Measurements from ENCODE around the gene VRK2.

VRK2 gene

GRCh38 chr2:58046585-58047372, at the start of gene VRK2:
Gene VRK2 (plus strand): TSS chr2:58046806. CDS start chr2:58048832, 2,026 bp downstream.
- peak; percentile 73 for DNase-seq (ENCODE audit: low read depth)

DNA sequence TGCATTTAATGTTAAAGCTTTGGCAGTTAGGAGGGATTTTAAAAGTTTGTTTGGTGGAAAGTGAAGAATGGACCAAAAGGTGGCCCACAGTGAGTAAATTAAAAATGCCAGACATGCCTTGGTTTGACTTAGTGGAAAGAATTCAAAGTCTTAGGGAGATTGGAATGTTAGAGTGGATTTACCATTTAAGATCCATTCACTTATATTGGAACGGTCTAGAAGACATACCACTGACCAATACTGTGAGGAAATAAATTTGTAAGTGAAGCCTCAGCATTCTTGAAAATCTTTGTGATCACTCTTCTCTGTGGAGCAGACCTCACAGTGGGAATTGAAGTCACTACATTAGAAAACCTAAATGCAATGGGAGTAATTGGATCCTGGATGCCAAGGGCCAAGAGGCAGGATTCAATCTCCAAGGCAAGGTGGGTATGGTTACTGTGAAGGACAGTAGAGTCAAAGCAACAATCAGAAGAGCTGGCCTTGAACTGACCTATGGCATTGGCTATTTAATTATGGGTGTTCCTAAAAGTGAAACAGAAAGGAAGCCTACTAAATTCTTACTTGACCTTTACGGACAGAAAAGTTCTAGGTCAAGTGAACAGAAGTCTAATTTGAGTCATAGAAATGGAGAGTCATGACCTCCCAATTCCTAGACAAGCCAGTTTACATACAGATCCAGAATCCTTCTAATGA, 40.2 kb upstream of the VRK2 start:
- DNase-seq (ENCODE audit: low read depth) = no peak

GRCh38 chr2:58006952-58007284, 39.7 kb upstream of the VRK2 start:
- DNase-seq (ENCODE audit: low read depth) = no peak

DNA sequence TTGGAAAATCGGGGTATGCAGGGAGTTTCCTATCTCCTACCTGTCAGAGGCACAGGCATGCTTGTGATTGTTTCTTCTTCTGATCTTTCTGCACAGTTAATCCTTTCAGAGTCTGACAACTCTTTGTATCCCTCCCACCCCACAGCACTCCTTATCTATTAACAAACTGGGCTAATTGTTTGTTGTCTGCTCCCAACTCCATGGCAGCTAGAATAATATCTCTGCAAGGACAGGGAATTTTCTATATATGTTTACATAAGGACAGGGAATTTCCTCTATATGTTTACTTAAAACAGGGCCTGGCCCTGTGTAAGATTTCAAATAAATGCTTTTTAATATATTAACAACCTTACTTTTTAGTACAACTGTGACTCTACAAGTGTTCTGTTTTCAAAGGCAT, 36.0 kb upstream of the VRK2 start:
- no peak for DNase-seq (ENCODE audit: low read depth)

DNA sequence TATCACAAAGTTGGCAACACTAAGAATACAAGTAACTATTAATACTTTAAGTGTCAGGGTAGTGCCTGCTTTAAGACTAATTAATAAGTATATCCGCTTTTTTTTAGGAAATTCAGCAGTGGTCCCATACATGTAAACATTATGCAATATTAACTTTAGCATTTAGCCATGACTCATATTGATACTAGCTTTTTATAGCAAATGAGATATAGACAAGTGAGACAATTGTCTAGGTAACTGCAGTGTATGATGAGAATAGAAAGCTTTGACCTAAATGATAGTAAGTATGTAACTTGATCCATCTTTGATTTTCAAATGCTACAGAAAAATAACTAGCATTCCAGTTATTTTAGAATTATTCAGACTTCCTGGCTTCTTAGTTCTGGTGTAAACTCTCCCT, 27.4 kb upstream of the VRK2 start:
- DNase-seq (ENCODE audit: low read depth) = no peak

GRCh38 chr2:58025150-58025933, 21.3 kb upstream of the VRK2 start:
- DNase-seq (ENCODE audit: low read depth) = no peak

DNA sequence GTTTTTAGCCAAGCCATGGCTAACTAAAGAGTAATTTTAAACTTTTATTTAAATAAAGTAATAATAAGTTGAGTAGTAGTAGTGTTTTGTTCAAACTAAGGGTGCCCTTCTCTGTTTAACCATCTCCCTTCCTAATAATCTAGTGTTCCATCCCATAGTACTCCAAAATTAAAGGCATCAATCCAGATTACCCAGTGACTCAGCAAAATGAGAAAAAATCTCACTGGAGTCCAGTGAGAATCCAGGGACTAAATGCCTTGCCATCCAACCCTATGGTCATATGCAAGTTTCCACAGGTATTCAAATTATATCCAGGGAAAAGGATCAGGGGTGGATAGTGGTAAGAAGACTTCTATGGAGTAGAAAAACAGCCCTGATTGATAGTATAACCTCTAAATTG, 19.6 kb upstream of the VRK2 start:
- DNase-seq (ENCODE audit: low read depth) = no peak

- DNase-seq (ENCODE audit: low read depth) = no peak
Observed at GRCh38 chr2:58030771-58031170, 15.8 kb upstream of the VRK2 start.

DNA sequence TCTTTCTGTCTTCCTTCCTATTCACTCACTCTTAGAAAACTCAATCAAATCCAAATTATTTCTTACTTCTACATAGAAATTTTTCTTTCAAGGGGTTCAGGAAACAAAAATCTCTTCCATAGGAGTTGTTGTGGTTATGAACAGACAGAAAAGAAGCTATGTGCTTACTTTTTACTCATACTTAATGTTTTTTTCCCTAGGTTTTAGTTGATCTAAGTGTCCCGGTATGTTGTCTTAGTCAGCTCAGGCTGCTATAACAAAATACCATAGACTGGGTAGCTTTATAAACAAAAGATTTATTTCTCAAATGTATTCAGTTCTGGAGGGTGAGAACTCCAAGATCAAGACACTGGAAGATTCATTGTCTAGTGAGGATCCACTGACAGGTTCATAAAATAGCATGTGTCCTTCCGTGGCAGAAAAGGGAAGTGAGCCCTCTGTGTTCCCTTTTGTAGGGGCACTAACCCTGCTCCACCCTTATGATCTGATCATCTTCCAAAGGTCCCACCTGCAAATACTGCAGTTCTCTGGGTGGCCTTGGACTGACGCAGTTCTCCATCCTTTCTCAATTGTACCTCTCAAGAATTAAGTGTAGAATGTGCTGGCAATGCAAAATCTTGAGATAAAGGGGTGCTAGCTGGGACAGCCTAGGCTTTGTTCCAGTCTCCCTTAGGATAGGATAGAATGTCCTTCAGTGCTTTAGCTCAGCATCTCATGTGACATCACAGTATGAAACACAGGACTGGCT, 14.4 kb upstream of the VRK2 start:
- no peak for DNase-seq (ENCODE audit: low read depth)

DNA sequence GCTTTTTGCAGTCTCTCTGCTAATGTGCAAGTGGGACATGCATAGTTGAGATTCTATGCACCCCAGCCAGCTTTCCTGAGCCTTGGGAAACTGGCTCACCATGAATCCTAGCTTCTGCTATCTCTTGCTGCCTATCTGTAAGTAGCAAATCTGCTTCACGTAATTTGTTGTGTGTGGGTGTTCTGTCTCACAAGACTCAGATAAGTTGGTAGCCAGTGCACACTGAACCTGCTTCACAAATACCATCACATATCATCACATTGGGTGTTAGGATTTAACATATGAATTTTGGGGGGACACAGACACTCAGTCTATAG, 13.9 kb upstream of the VRK2 start:
- DNase-seq (ENCODE audit: low read depth) = no peak

DNA sequence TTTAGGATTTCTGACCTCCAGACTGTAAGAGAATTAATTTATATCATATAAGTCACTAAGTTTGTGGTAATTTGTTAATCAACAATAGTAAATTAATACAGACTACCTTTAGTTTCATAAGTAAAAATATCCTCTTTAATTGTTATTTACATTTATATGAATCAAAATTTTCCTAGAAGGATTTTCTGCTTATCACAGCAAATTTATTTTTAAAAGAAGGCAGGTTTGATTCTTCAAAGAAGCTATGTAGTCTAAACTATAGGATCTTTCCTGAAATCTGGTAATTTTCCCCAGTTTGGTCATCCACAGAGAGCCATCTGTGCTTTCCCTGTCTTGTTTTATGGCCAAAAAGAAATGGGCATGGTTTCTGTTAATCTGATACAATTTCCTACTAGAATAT, 13.1 kb upstream of the VRK2 start:
- DNase-seq (ENCODE audit: low read depth) = no peak

- no peak for DNase-seq (ENCODE audit: low read depth)
Observed at GRCh38 chr2:58035352-58035751, 11.3 kb upstream of the VRK2 start.

GRCh38 chr2:58039170-58039611, 7.4 kb upstream of the VRK2 start:
- peak; percentile 50 for DNase-seq (ENCODE audit: low read depth)

GRCh38 chr2:58042486-58042970, 4.1 kb upstream of the VRK2 start:
- peak; percentile 46 for DNase-seq (ENCODE audit: low read depth)

GRCh38 chr2:58044145-58044544, 2.5 kb upstream of the VRK2 start:
- no peak for DNase-seq (ENCODE audit: low read depth)

DNA sequence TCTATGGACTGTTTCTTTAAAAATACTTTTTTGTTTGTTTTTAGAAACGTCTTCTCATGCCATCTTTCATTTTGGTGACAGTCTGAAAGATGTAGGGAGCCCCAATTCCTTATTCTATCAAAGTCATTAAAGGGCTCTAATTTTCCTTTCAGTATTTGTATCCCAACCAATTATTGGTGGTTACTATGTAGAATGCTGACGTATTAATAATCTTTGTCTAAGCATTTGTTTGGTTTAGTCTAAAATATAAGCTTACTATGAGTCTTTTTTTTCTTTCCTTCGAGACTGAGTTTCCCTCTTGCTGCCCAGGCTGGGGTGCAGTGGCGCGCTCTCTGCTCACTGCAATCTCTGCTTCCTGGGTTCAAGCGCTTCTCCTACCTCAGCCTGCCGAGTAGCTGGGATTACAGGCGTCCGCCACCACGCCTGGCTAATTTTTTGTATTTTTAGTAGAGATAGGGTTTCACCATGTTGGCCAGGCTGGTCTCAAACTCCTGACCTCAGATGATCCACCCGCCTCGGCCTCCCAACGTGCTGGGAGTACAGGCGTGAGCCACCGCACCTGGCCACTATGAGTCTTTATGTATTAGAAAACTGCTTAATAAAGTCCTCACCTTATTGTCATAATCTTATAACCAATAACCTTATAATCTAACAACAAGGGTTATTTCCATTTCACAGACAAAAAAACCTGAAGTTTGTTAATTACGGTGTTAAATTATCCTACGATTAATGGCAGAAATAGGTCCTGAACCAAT, 849 bp upstream of the VRK2 start:
- DNase-seq (ENCODE audit: low read depth) = no peak

GRCh38 chr2:58046335-58046584, 346 bp upstream of the VRK2 start:
- DNase-seq (ENCODE audit: low read depth) = no peak

DNA sequence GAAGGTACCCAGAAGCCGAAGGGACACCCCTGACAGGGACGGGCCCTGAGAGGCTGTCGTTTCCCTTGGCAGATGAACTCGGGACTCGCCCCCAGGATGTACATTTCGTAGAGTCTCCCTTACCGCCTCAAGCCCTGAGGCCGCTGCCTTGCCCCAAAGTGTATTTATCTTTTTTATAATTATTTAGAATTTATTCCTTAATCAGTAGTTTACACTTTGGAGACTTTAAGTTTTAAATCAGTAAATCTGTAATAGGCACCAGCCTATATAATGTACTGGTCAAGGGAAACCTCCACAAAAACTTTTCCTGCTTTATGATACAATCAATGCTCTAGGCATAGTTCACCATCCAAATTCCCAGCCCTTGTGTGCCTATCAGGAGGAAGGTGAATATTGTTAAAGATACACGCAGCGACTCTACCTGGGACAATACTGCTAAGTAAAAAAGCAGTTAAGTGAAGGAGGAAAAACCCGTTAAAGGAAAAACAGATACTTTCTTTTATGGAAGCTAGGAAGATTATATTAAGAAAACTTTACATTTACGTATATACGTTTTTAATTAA, 848 bp downstream of the VRK2 start:
- DNase-seq (ENCODE audit: low read depth) = no peak

DNA sequence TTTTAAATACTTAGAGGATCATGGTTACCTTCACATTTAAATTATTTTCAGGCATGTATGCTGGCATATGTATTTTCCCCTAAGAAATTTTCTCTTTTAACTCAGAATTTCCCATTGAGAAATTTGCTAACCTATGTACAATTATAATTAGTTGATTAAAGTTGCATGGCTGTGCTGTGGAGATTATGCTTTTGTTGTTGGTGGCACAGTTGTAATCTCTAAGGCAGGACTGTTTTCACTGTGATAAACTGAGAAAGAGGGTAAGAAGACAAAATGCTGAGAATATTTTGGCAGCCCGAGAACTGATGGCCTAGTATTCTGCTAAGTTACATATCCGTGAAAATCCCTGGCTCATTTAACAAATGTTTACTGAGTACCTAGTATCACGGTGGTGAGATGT, 1.4 kb downstream of the VRK2 start:
- DNase-seq (ENCODE audit: low read depth) = no peak

DNA sequence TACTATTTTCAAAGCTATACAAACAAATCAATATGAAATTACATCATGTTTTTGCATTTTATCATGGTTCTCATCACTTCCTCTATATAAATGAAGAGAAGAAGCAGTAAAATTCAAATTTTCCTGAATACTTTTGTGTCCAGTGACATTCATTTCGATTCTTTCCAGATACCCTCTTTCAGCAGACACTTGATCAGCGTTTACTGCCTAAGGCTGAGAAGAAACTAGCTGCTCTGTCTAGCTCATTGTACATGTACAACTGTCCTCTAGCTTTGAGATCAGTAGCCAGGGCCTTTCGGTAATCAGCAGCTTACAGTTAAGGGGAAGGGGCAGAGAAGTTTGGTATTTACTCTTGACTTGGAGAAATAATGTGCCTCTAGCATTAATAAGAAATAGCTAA, 4.8 kb downstream of the VRK2 start:
- no peak for DNase-seq (ENCODE audit: low read depth)

DNA sequence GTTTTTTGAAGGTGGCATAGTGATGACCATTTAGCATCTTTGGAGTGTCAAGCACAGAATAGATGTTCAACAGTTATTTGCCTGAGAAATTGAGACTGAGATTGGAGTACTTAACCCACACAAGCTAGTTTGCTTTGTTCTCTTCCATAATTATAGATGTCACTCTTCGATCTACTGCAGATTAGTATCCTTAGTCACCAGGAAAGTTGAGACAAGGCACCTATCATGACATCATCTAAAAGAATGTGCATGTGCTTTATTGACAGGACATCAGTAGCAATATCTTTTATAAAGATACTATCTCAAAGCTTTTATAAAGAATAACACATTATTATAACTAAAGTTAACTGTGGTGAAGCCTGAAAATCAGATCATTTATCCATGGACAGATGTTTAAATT, 6.4 kb downstream of the VRK2 start:
- DNase-seq (ENCODE audit: low read depth) = no peak

DNA sequence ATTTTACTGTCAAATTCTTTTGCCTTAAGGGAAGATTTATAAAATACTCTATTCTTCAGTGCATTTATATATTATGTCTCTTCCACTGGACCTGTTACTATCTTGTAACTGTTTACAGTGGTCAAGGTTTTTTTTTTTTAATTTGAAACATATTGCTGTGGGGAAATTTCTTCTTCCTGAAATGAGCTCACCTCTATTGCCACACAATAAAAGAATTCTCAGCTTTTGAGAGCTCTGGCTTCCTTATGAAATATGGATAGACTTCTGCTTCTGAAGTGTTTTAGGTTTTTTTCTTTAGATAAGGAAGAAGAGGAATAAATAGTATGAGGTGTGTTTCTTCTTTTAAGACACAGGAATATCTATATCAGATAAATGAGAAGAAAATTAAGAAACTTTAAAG, 7.7 kb downstream of the VRK2 start:
- no peak for DNase-seq (ENCODE audit: low read depth)
